HEK293 (cell line): Measurements from ENCODE around the gene DNAJC30.

Experiments
- SALL2 ChIP-seq: fragments of 450-650 bp; formaldehyde crosslinking; IDR thresholded peaks from 2 replicates; pipeline ENCODE4 v1.5.0; 2017; ENCODE audit warnings: missing biosample characterization, mild to moderate bottlenecking, missing genetic modification characterization, borderline replicate concordance
- TCF7L2 ChIP-seq: IDR thresholded peaks from 2 replicates; pipeline ENCODE4 v1.6.1; 2011; ENCODE audit warnings: low read depth, mild to moderate bottlenecking, inconsistent platforms, low read length, moderate library complexity, borderline replicate concordance
- YY2 ChIP-seq: fragments of 450-650 bp; formaldehyde crosslinking; IDR thresholded peaks from 2 replicates; pipeline ENCODE4 v1.5.1; 2016; ENCODE audit warnings: missing biosample characterization, missing genetic modification characterization
- ZBTB21 ChIP-seq: fragments of 450-650 bp; formaldehyde crosslinking; IDR thresholded peaks from 2 replicates; pipeline ENCODE4 v1.5.1; 2017; ENCODE audit warnings: missing biosample characterization, missing genetic modification characterization
- ZNF140 ChIP-seq: fragments of 450-650 bp; formaldehyde crosslinking; IDR thresholded peaks from 2 replicates; pipeline ENCODE4 v1.5.1; 2016; ENCODE audit warnings: missing biosample characterization, missing genetic modification characterization
- ZNF174 ChIP-seq: fragments of 450-650 bp; formaldehyde crosslinking; IDR thresholded peaks from 2 replicates; pipeline ENCODE4 v1.5.0; 2017; ENCODE audit warnings: missing biosample characterization, mild to moderate bottlenecking, missing genetic modification characterization
- ZNF274 ChIP-seq, 2 experiments: fragments of 200-500 bp in 1 of 2; fragments of 450-650 bp in 1 of 2; sonication (Bioruptor generic) in 1 of 2; formaldehyde crosslinking in 1 of 2; IDR thresholded peaks; 2 replicates each; pipeline versions ENCODE4 v1.5.1 to v1.6.1; 2014 to 2016; ENCODE audit warnings: borderline replicate concordance in 1 of 2, inconsistent platforms in 1 of 2, low read length in 1 of 2, missing biosample characterization in 1 of 2, missing genetic modification characterization in 1 of 2
- ZSCAN30 ChIP-seq: fragments of 450-650 bp; IDR thresholded peaks from 2 replicates; pipeline ENCODE4 v1.5.1; 2018; ENCODE audit warnings: missing biosample characterization, mild to moderate bottlenecking, missing genetic modification characterization, moderate library complexity
- TF ChIP-seq, protein P1 (sequence below): fragments of 450-650 bp; formaldehyde crosslinking; IDR thresholded peaks from 2 replicates; pipeline ENCODE4 v1.5.1; 2016; ENCODE audit warnings: missing biosample characterization, missing genetic modification characterization
- TF ChIP-seq, protein P2 (sequence below): fragments of 450-650 bp; formaldehyde crosslinking; IDR thresholded peaks from 2 replicates; pipeline ENCODE4 v1.5.1; 2016; ENCODE audit warnings: missing biosample characterization, missing genetic modification characterization
- TF ChIP-seq, protein P3 (sequence below): fragments of 450-650 bp; formaldehyde crosslinking; IDR thresholded peaks from 2 replicates; pipeline ENCODE4 v1.5.1; 2017; ENCODE audit warnings: missing biosample characterization, missing genetic modification characterization

DNA sequence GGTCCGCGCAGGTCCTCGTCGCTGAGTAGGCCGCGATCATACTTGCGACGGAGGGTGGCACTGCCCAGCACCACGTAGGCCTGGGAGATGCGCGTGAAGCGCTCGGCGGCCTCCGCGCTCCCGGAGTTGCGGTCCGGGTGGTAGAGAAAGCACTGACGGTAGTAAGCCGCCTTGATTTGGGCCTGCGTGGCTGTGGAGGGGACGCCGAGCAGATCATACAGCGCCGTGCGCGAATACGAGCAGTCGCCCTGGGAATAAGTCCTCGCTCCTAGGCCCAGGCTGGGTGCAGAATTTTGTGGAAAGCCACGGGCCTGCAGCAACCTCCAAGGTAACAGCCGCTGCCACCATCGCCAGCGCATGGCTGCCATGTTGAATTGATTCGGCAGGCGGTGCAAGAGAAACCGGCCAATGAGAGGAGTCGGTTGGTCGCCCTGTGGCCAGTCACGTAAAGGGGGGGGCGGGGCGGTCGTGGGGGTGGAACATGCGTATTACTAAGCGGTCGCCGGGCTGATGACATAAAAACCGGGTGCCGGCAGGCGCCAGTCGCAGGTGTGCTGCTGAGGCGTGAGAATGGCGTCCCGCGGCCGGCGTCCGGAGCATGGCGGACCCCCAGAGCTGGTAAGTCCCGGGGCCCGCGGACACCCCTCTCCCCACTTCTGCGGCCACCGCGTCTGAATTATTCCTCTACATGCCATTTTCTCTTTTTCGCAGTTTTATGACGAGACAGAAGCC lies at the start of gene DNAJC30, which contains the start of gene BUD23:
- TF ChIP-seq YY2 (tag by site-specific recombination) (peak; percentile 83), SALL2 (tag by site-specific recombination) (no peak), ZNF274 (IDR thresholded peaks at IDR 0.05; ENCODE audit: low read length) (no peak), ZNF274 (tag by site-specific recombination; IDR thresholded peaks at IDR 0.05; ENCODE audit: borderline replicate concordance) (no peak), ZBTB21 (tag by site-specific recombination) (peak; percentile 28; the same call in 1 of the 2 replicates), ZNF140 (tag by site-specific recombination) (no peak), ZNF174 (no peak), ZSCAN30 (tag by site-specific recombination) (no peak), TCF7L2 (no peak)
- TF ChIP-seq, protein P1, sequence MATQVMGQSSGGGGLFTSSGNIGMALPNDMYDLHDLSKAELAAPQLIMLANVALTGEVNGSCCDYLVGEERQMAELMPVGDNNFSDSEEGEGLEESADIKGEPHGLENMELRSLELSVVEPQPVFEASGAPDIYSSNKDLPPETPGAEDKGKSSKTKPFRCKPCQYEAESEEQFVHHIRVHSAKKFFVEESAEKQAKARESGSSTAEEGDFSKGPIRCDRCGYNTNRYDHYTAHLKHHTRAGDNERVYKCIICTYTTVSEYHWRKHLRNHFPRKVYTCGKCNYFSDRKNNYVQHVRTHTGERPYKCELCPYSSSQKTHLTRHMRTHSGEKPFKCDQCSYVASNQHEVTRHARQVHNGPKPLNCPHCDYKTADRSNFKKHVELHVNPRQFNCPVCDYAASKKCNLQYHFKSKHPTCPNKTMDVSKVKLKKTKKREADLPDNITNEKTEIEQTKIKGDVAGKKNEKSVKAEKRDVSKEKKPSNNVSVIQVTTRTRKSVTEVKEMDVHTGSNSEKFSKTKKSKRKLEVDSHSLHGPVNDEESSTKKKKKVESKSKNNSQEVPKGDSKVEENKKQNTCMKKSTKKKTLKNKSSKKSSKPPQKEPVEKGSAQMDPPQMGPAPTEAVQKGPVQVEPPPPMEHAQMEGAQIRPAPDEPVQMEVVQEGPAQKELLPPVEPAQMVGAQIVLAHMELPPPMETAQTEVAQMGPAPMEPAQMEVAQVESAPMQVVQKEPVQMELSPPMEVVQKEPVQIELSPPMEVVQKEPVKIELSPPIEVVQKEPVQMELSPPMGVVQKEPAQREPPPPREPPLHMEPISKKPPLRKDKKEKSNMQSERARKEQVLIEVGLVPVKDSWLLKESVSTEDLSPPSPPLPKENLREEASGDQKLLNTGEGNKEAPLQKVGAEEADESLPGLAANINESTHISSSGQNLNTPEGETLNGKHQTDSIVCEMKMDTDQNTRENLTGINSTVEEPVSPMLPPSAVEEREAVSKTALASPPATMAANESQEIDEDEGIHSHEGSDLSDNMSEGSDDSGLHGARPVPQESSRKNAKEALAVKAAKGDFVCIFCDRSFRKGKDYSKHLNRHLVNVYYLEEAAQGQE (tag by site-specific recombination), result no peak
- TF ChIP-seq, protein P2, sequence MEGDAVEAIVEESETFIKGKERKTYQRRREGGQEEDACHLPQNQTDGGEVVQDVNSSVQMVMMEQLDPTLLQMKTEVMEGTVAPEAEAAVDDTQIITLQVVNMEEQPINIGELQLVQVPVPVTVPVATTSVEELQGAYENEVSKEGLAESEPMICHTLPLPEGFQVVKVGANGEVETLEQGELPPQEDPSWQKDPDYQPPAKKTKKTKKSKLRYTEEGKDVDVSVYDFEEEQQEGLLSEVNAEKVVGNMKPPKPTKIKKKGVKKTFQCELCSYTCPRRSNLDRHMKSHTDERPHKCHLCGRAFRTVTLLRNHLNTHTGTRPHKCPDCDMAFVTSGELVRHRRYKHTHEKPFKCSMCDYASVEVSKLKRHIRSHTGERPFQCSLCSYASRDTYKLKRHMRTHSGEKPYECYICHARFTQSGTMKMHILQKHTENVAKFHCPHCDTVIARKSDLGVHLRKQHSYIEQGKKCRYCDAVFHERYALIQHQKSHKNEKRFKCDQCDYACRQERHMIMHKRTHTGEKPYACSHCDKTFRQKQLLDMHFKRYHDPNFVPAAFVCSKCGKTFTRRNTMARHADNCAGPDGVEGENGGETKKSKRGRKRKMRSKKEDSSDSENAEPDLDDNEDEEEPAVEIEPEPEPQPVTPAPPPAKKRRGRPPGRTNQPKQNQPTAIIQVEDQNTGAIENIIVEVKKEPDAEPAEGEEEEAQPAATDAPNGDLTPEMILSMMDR (tag by site-specific recombination), result no peak
- TF ChIP-seq, protein P3, sequence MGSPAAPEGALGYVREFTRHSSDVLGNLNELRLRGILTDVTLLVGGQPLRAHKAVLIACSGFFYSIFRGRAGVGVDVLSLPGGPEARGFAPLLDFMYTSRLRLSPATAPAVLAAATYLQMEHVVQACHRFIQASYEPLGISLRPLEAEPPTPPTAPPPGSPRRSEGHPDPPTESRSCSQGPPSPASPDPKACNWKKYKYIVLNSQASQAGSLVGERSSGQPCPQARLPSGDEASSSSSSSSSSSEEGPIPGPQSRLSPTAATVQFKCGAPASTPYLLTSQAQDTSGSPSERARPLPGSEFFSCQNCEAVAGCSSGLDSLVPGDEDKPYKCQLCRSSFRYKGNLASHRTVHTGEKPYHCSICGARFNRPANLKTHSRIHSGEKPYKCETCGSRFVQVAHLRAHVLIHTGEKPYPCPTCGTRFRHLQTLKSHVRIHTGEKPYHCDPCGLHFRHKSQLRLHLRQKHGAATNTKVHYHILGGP (tag by site-specific recombination), result no peak
